ENCODE measurements around the gene IRF8.
A peak's percentile ranks its signal among the peaks of the same experiment; 100 is the strongest.
"Not testable (repeated sequence)": the region's sequence is repeated elsewhere in the genome, so short reads cannot be mapped to it uniquely, and the experiment has no call there.

IRF8 gene

GRCh38 chr16:85898521-85899442 is at the start of gene IRF8:
TSS of gene IRF8 (plus strand) at chr16:85899162. CDS start at chr16:85903016, 3,854 bp downstream.
- DNase-seq: peak; percentile 26

- no peak for DNase-seq
Observed at GRCh38 chr16:85849388-85849787, 49.6 kb upstream of the IRF8 start.

- DNase-seq: no peak
Observed at GRCh38 chr16:85850344-85850880, 48.5 kb upstream of the IRF8 start.

- DNase-seq: no peak
Observed at GRCh38 chr16:85851034-85851785, 47.8 kb upstream of the IRF8 start.

GRCh38 chr16:85853547-85854545 is 45.1 kb upstream of the IRF8 start:
- DNase-seq: no peak

GRCh38 chr16:85854935-85855334 is 44.0 kb upstream of the IRF8 start:
- no peak for DNase-seq

- no peak for DNase-seq
Observed at GRCh38 chr16:85856079-85856478, 42.9 kb upstream of the IRF8 start.

- DNase-seq: no peak
Observed at GRCh38 chr16:85856585-85856984, 42.4 kb upstream of the IRF8 start.

- DNase-seq: no peak
Observed at GRCh38 chr16:85857406-85857805, 41.6 kb upstream of the IRF8 start.

- DNase-seq: not testable (repeated sequence)
Observed at GRCh38 chr16:85858571-85858970, 40.4 kb upstream of the IRF8 start.

- no peak for DNase-seq
Observed at GRCh38 chr16:85858984-85859817, 39.8 kb upstream of the IRF8 start.

GRCh38 chr16:85859818-85860125 is 39.2 kb upstream of the IRF8 start:
- DNase-seq: no peak

GRCh38 chr16:85860413-85861094 is 38.4 kb upstream of the IRF8 start:
- no peak for DNase-seq

- DNase-seq: no peak
Observed at GRCh38 chr16:85861095-85861825, 37.7 kb upstream of the IRF8 start.

GRCh38 chr16:85862476-85863383 is 36.2 kb upstream of the IRF8 start:
- DNase-seq: no peak

GRCh38 chr16:85863384-85863774 is 35.6 kb upstream of the IRF8 start:
- peak; percentile 29 for DNase-seq

- no peak for DNase-seq
Observed at GRCh38 chr16:85864965-85865364, 34.0 kb upstream of the IRF8 start.

GRCh38 chr16:85867189-85867588 is 31.8 kb upstream of the IRF8 start:
- no peak for DNase-seq

- no peak for DNase-seq
Observed at GRCh38 chr16:85868495-85868894, 30.5 kb upstream of the IRF8 start.

Data from EL (cell line).